NCI-H2171 treated with DMSO at 0.1 percent for 48 hours (cell line): Measurements from ENCODE around the gene B3GNT8.
"Not testable (repeated sequence)": the region's sequence is repeated elsewhere in the genome, so short reads cannot be mapped to it uniquely, and the experiment has no call there.

ENCODE experiments used
- DNase-seq: peaks from one replicate; lab custom pipeline; 2025; lab: John Stamatoyannopoulos, UW

Gene B3GNT8

DNA sequence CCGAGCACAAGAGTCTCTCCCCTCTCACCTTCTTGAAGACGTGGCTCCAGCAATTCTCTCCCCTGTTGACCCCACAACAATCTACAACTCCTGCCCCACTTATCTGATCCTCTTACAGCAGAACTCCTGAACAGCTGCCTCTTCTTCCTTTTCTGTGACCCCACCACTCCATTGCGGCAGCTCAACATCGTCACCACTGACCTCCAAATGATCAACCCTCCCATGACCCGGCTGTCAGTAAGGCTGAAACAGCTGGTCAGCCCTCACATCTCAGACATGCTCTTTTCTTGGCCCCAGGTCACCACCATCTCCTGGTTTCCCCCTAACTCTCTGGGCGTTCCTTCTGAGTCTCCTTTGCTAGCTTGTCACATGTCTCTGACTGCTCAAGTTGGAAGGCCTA, 31.8 kb downstream of the B3GNT8 start:
- no peak for DNase-seq

DNA sequence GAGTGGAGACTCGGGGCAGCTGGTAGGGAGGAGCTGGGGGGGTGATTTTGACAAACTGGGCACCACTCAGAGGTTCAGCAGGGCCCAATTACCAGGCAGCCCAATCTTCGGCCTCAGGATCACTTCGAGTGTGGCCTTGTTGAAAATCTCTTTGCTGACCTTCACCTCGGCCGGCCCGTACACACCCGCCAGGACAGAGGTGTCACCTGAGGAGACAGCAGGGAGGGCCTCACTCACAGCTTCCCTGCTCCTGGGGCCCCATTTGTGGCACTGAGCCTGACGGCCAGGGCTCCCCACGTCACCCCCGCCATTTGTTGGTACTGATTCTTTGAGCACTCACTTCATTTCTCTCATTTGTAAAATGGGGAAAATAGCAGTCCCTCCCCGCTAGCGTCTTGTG, 34.4 kb downstream of the B3GNT8 start:
- DNase-seq: no peak

- DNase-seq: no peak
Measured at GRCh38 chr19:41391618-41392017, 35.6 kb downstream of the B3GNT8 start.

GRCh38 chr19:41386442-41386841, 40.7 kb downstream of the B3GNT8 start:
- DNase-seq: no peak

DNA sequence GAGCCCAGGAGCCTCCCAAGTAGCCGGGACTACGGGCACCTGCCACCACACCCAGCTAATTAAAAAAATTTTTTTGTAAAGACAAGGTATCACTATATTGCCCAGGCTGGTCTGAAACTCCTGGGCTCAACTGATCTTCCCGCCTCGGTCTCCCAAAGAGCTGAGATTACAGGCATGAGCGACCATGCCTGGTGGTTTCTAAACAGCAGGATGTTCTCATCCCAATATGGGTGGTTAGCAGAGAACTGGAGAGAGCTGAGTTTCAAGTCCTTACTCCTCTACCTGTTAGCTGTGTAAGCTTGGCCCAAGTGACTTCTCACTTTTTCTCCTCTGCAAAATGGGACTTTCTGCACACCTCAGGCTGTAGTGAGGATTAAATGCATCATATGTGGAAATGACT, 42.8 kb downstream of the B3GNT8 start:
- no peak for DNase-seq

DNA sequence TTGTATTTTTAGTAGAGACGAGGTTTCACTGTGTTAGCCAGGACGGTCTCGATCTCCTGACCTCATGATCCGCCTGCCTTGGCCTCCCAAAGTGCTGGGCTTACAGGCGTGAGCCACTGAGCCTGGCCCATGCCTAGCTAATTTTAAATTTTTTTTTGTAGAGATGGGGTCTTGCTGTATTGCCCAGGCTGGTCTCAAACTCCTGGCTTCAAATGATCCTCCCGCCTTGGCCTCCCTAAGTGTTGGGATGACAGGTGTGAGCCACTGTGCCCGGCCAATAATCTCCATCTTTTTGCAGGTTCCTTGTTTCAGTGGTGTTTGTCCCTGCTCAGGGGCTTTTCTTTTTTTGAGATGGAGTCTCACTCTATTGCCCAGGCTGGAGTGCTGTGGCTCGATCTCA, 45.6 kb downstream of the B3GNT8 start:
- DNase-seq: not testable (repeated sequence)

DNA sequence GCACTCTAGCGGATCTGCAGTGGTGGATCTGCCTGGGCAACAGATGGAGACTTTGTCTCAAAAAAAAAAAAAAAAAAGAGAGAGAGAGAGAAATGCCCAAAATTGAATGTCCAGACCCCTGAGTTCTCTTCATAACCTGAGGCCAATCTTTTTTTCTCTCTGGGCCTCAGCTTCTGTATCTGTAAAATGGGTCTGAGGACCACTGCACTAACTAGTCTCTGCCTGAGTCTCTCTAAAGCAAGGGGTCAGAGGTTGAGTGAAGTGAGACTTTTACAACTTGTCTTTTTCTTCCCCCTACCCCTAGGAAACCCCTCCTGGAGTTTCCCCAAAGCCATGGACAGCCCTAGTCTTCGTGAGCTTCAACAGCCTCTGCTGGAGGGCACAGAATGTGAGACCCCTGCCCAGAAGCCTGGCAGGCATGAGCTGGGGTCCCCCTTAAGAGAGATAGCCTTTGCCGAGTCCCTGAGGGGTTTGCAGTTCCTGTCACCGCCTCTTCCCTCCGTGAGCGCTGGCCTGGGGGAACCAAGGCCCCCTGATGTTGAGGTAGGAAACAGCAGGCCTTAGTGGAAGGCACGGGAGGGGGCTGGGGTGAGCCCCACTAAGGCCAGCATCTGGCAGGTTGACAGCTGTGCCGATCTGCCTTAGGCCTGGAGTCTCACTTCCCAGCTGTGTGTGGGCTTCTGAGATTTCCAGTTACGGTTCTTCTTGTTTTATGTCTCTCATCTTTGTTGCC, 49.0 kb downstream of the B3GNT8 start:
- DNase-seq: no peak

- DNase-seq: no peak
Measured at GRCh38 chr19:41376998-41377365, 50.2 kb downstream of the B3GNT8 start.

DNA sequence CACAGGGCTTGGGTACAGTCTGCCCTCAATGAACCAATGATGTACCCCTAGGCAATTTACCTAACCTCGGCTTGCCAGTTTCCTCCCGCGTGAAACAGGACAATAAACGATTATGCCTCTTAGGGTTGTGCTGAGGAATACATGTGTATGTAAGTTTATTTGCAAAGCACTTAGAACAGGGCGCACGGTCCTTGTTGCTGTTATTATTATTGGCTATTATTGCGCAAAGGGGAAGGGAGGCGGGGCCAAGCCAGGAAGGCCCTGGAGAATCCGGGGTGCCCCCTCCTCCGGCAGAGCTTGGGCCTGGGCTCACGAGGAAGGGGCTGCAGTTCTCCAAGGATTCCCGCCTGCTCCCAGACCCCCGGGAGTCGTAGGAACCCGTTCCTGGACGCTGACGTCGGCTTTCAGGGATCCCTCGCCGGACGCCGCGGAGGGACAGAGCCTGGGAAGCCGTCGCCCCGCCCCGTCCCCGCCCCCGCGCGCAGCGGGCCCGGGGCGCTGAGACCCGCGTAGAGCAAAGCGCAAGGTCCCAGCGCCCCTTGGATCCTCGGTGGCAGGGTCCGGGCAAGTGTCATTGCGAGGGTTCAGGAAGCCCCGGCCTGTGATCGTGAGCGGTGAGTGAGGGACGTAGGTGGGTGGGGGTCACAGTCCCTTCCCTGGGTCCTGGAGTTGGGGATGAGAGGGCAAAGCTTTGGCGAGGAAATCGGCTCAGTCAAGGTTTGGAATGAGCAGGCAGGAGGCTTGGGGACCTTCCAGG, 50.8 kb downstream of the B3GNT8 start, which contains the start of gene TMEM91:
Gene TMEM91 (plus strand): TSS at position 293 of the 757 bp plus-strand sequence. CDS start 1,777 bp downstream, outside the sequence.
- DNase-seq: no peak
